Activated T-helper 2 cell treated with anti-CD3 and anti-CD28 coated beads, Interferon-gamma antibody, Interleukin-2, Interleukin-4, amounts not matched to agents 10 μg/mL and 5 μg/mL and 100 μg/mL, durations not matched to agents 14 hours and 24 hours and 36 hours (primary cell): ENCODE results near the gene ZNF362. TPM values are rescaled to one million over a fixed set of nuclear protein-coding genes. Genes with fewer than 3 reads are reported as not detected.

Source experiments
- DNase-seq: peaks from one replicate; pipeline ENCODE4 v3.0.0; 2021; ENCODE audit warnings: low spot score
- H3K27ac Mint-ChIP-seq: one replicate; pipeline ENCODE4 v1.8.0; 2021; ENCODE audit warnings: mixed read lengths
- H3K27me3 Mint-ChIP-seq: one replicate; pipeline ENCODE4 v1.8.0; 2021; ENCODE audit warnings: low read depth, mixed read lengths
- H3K36me3 Mint-ChIP-seq: one replicate; pipeline ENCODE4 v1.8.0; 2021; ENCODE audit warnings: low read depth, mixed read lengths
- H3K4me1 Mint-ChIP-seq: one replicate; pipeline ENCODE4 v1.8.0; 2021; ENCODE audit warnings: low read depth, mixed read lengths
- H3K4me3 Mint-ChIP-seq: one replicate; pipeline ENCODE4 v1.8.0; 2021; ENCODE audit warnings: low read depth, mild to moderate bottlenecking, moderate library complexity, mixed read lengths
- H3K9me3 Mint-ChIP-seq: one replicate; pipeline ENCODE4 v1.8.0; 2021; ENCODE audit warnings: mixed read lengths
- intact Hi-C: fragments of 100-400 bp; cut with micrococcal nuclease; formaldehyde crosslinking; loops from one replicate; pipeline ENCODE4 v1.15.1; 2023
- total RNA-seq: library from RNA; stranded (reverse); gene quantifications from 2 replicates; pipeline ENCODE4 v1.2.3, GENCODE V29; 2022

The ZNF362 gene
- total RNA-seq, 1 donor from 2014 or later: 22.2 TPM

DNA sequence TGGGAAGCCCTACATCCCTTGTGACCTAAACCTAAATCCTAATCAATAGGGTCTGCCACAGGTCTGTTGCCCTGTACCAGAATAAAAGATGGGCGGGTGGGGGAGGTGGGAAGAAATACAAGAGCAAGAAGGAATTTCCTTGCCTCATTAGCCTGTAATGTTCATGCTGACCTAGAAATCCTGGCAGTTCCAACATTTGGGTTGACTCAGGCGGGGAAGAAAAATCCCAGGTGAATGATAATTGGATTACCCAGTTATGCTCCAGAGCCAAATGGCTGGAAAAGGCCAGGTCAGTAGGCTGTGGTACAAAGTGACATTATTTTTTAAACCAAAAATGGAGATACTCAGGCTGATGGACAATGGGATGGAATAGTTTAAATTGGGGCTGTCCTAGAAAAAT lies 91.9 kb downstream of the ZNF362 start:
- Mint-ChIP-seq H3K9me3 (no peaks in the 10 kb centered on the region), H3K36me3 (peaks cover 27% of the 10 kb centered on the region), H3K27me3 (peaks cover 3% of the 10 kb centered on the region), H3K4me1 (peaks cover 51% of the 10 kb centered on the region), H3K27ac (peak overlapping the region; percentile 91), H3K4me3 (peak overlapping the region; percentile 86)
- DNase-seq: no peak
- intact Hi-C loops: loop anchor here (5.0 kb wide), 1 partner anchor 91 kb away; the partner anchor contains the start of gene ZNF362

DNA sequence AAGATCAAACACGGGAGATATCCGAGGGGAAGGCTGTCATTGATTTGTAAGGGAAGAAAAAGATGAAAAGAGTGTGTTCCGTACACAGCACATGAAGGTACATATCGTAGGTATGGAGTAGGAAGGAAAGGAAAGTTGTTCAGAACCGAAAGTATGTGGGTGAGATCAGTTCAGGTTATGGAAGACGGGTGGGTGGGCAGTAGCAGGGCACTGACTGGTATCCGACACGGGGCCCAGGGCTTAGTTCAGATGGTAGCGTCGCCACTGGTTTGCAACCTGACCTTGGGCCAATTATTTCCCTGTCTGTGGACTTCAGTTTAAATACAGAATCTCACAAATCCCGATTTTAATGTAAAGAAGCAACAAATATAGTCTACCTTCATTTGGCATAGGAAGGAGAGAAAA lies 92.4 kb downstream of the ZNF362 start:
- Mint-ChIP-seq H3K36me3 (peaks cover 27% of the 10 kb centered on the region), H3K9me3 (no peaks in the 10 kb centered on the region), H3K4me1 (peaks cover 50% of the 10 kb centered on the region), H3K27ac (peak overlapping the region; percentile 91), H3K4me3 (peak overlapping the region; percentile 86), H3K27me3 (peaks cover 3% of the 10 kb centered on the region)
- DNase-seq: peak; percentile 14
- intact Hi-C loops: loop anchor here (5.0 kb wide), 1 partner anchor 91 kb away; the partner anchor contains the start of gene ZNF362

DNA sequence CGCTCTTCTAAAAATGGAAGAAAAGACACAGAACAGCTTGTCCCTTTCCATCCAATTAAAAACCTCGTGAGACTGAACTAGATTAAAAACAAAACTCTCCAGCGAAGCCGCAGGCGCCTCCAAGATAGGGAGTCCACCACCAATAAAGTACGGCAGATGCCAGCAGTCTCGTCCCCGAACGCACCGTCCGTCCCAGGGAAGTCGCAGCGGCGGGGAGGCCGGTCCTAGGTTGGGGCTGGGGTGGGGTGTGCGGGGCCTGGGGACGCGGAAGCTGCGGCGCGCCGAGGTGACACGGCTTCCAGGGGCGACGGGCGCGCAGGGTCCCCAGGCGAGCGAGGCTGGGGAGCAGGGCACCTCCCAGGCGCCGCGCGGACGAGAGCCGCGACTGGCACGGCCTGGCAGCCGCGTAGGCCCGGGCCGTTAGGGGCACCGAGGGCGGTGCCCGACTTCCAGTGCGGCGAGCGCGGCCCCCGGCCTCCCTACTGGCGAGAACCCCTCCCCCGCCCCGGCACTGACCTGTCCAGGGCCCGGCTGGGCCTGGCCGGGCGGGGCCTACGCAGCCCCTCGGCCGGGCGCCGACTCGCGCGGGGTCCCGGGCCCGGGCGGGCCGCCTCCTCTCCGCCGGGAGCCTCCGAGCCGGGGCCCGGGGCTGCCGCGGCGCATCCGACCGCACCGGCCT lies 92.9 kb downstream of the ZNF362 start:
- peak overlapping the region; percentile 91 for H3K27ac Mint-ChIP-seq
- peaks cover 27% of the 10 kb centered on the region for H3K36me3 Mint-ChIP-seq
- H3K27me3 Mint-ChIP-seq: peaks cover 3% of the 10 kb centered on the region
- no peaks in the 10 kb centered on the region for H3K9me3 Mint-ChIP-seq
- H3K4me3 Mint-ChIP-seq: peak overlapping the region; percentile 86
- H3K4me1 Mint-ChIP-seq: peaks cover 46% of the 10 kb centered on the region
- intact Hi-C loops: loop anchor here (5.0 kb wide), 1 partner anchor 92 kb away; the partner anchor contains the start of gene ZNF362
- peak; percentile 34 for DNase-seq

DNA sequence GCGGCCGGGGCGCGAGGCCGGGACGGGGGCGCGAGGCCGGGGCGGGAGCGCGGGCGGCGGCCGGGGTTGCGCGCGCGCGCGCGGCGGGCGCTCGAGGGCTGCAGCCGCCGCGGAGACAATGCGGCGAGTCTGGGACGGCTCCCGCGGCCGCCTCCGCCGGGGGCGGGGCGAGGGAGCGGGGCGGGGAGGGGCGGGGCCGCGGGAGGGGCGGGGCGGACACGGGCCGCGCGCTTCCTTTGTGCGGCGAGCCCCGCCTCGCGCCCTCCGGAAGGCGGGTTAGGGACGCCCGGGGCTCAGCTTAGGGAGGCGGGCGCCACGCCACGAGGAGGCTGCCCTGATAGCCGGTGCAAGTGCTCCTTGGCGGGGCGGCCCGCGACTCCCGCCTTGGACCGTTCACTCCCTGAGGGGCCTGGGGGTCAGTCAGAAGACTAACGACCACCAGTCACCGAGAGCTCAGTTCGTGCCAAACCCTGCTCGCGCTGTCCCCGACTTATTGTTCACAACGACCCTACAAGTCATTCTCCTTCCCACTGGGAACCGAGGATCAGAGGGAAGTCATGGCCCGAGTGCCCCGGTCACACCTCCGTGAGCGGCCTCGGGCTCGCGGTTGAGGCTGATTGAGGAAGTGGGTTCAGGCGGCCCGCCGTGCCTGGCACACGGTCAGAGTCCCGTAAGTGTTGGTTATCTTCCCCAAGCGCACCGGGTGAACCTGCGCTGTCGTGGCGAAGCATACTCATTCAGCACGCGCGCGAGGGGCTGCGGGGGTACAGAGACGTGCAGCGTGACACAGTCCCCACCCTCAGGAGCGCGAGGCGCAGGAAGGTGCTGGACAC lies 93.7 kb downstream of the ZNF362 start:
- Mint-ChIP-seq H3K27ac (peak overlapping the region; percentile 89), H3K4me1 (peaks cover 42% of the 10 kb centered on the region), H3K27me3 (peaks cover 3% of the 10 kb centered on the region), H3K4me3 (peak overlapping the region; percentile 82), H3K36me3 (peaks cover 27% of the 10 kb centered on the region), H3K9me3 (no peaks in the 10 kb centered on the region)
- peak; percentile 79 for DNase-seq
- intact Hi-C loops: loop anchor here (2.0 to 5.0 kb wide), 4 partner anchors 93 to 253 kb away; partner anchors contain the start of genes ZNF362 and ZSCAN20

Other genes with a start within 250 kb of the ZNF362 start
- gene AK2, start 219.6 kb upstream of the ZNF362 start, total RNA-seq: 349 TPM in 2 replicates
- gene AZIN2, start 175.3 kb upstream of the ZNF362 start, total RNA-seq: 2.4 and 2.9 TPM in 2 replicates
- gene TRIM62, start 74.4 kb upstream of the ZNF362 start, total RNA-seq: 5.0 and 5.6 TPM in 2 replicates
- not detected in 2 replicates for gene A3GALT2, start 64.6 kb downstream of the ZNF362 start, total RNA-seq
- 33.1 and 33.3 TPM in 2 replicates for gene PHC2, start 174.6 kb downstream of the ZNF362 start, total RNA-seq
- 2.6 and 4.1 TPM in 2 replicates for gene ZSCAN20, start 216.2 kb downstream of the ZNF362 start, total RNA-seq